ENCODE measurements around the gene DPAGT1.
"Not testable (repeated sequence)": the region's sequence is repeated elsewhere in the genome, so short reads cannot be mapped to it uniquely, and the experiment has no call there.

The DPAGT1 gene

GRCh38 chr11:119067371-119068222, 34.1 kb downstream of the DPAGT1 start, which contains the start of gene VPS11:
Gene VPS11, plus strand, starts transcription at chr11:119067818. Its CDS starts 6 bp downstream, at chr11:119067824.
- Histone ChIP-seq H3K36me3 (ENCODE audit: insufficient read depth, insufficient read length, low read length) (peaks cover 25% of the 10 kb centered on the region), H3K9me3 (ENCODE audit: insufficient read depth, low read length) (no peaks in the 10 kb centered on the region), H3K27me3 (ENCODE audit: insufficient read depth, insufficient read length) (no peaks in the 10 kb centered on the region), H3K4me1 (ENCODE audit: insufficient read depth, insufficient read length) (no peaks in the 10 kb centered on the region), H3K4me3 (ENCODE audit: insufficient read length, low read depth) (peak within 1 kb of the TSS; percentile 86), H3K9ac (ENCODE audit: insufficient read length, low read depth) (peak within 1 kb of the TSS; percentile 83)
- peak; percentile 85 for DNase-seq (ENCODE audit: low read depth, low spot score)
- TF ChIP-seq SUZ12 (IDR thresholded peaks at IDR 0.05; ENCODE audit: extremely low read depth, insufficient read depth, insufficient read length) (no peak), YY1 (IDR thresholded peaks at IDR 0.05; ENCODE audit: insufficient read depth, insufficient read length) (peak; percentile 84)

GRCh38 chr11:119065369-119065768, 36.3 kb downstream of the DPAGT1 start:
- H3K9ac ChIP-seq (ENCODE audit: insufficient read length, low read depth): no peak overlapping the region
- no peak for DNase-seq (ENCODE audit: low read depth, low spot score)

GRCh38 chr11:119062779-119063178, 38.9 kb downstream of the DPAGT1 start:
- Histone ChIP-seq H3K4me3 (ENCODE audit: insufficient read length, low read depth) (no peak overlapping the region), H3K9me3 (ENCODE audit: insufficient read depth, low read length) (no peaks in the 10 kb centered on the region), H3K27me3 (ENCODE audit: insufficient read depth, insufficient read length) (no peaks in the 10 kb centered on the region), H3K4me1 (ENCODE audit: insufficient read depth, insufficient read length) (no peaks in the 10 kb centered on the region), H3K9ac (ENCODE audit: insufficient read length, low read depth) (no peak overlapping the region), H3K36me3 (ENCODE audit: insufficient read depth, insufficient read length, low read length) (no peaks in the 10 kb centered on the region)
- DNase-seq (ENCODE audit: low read depth, low spot score): no peak
- TF ChIP-seq ZNF274 (IDR thresholded peaks at IDR 0.05; ENCODE audit: low read depth, low read length): no peak
- TF ChIP-seq SUZ12 (IDR thresholded peaks at IDR 0.05; ENCODE audit: extremely low read depth, insufficient read depth, insufficient read length): no peak
- TF ChIP-seq YY1 (IDR thresholded peaks at IDR 0.05; ENCODE audit: insufficient read depth, insufficient read length): no peak

More at GRCh38 chr11:119065369-119065768, 36.3 kb downstream of the DPAGT1 start:
- Histone ChIP-seq H3K4me3 (ENCODE audit: insufficient read length, low read depth) (no peak overlapping the region), H3K36me3 (ENCODE audit: insufficient read depth, insufficient read length, low read length) (peaks cover 12% of the 10 kb centered on the region), H3K4me1 (ENCODE audit: insufficient read depth, insufficient read length) (no peaks in the 10 kb centered on the region), H3K9me3 (ENCODE audit: insufficient read depth, low read length) (no peaks in the 10 kb centered on the region), H3K27me3 (ENCODE audit: insufficient read depth, insufficient read length) (no peaks in the 10 kb centered on the region)
- TF ChIP-seq ZNF274 (IDR thresholded peaks at IDR 0.05; ENCODE audit: low read depth, low read length) (no peak), YY1 (IDR thresholded peaks at IDR 0.05; ENCODE audit: insufficient read depth, insufficient read length) (no peak), SUZ12 (IDR thresholded peaks at IDR 0.05; ENCODE audit: extremely low read depth, insufficient read depth, insufficient read length) (no peak)

- Histone ChIP-seq H3K9ac (ENCODE audit: insufficient read length, low read depth) (no peak overlapping the region), H3K4me3 (ENCODE audit: insufficient read length, low read depth) (no peak overlapping the region), H3K4me1 (ENCODE audit: insufficient read depth, insufficient read length) (no peaks in the 10 kb centered on the region), H3K9me3 (ENCODE audit: insufficient read depth, low read length) (no peaks in the 10 kb centered on the region), H3K27me3 (ENCODE audit: insufficient read depth, insufficient read length) (no peaks in the 10 kb centered on the region), H3K36me3 (ENCODE audit: insufficient read depth, insufficient read length, low read length) (no peaks in the 10 kb centered on the region)
- TF ChIP-seq SUZ12 (IDR thresholded peaks at IDR 0.05; ENCODE audit: extremely low read depth, insufficient read depth, insufficient read length) (no peak), YY1 (IDR thresholded peaks at IDR 0.05; ENCODE audit: insufficient read depth, insufficient read length) (no peak), ZNF274 (IDR thresholded peaks at IDR 0.05; ENCODE audit: low read depth, low read length) (no peak)
- DNase-seq (ENCODE audit: low read depth, low spot score): no peak
Observed at GRCh38 chr11:119061256-119061655, 40.4 kb downstream of the DPAGT1 start.

- H3K36me3 ChIP-seq (ENCODE audit: insufficient read depth, insufficient read length, low read length): peaks cover 19% of the 10 kb centered on the region
- not testable (repeated sequence) for H3K27me3 ChIP-seq (ENCODE audit: insufficient read depth, insufficient read length); H3K4me1 ChIP-seq (ENCODE audit: insufficient read depth, insufficient read length); H3K9ac ChIP-seq (ENCODE audit: insufficient read length, low read depth); DNase-seq (ENCODE audit: low read depth, low spot score); H3K4me3 ChIP-seq (ENCODE audit: insufficient read length, low read depth); H3K9me3 ChIP-seq (ENCODE audit: insufficient read depth, low read length)
Observed at GRCh38 chr11:119059128-119059527, 42.5 kb downstream of the DPAGT1 start.

- no peaks in the 10 kb centered on the region for H3K9me3 ChIP-seq (ENCODE audit: insufficient read depth, low read length)
- H3K36me3 ChIP-seq (ENCODE audit: insufficient read depth, insufficient read length, low read length): peaks cover 39% of the 10 kb centered on the region
- H3K4me1 ChIP-seq (ENCODE audit: insufficient read depth, insufficient read length): peaks cover 6% of the 10 kb centered on the region
- no peak for TF ChIP-seq YY1 (IDR thresholded peaks at IDR 0.05; ENCODE audit: insufficient read depth, insufficient read length)
- no peak for TF ChIP-seq ZNF274 (IDR thresholded peaks at IDR 0.05; ENCODE audit: low read depth, low read length)
- peak within 1 kb of the TSS; percentile 83 for H3K4me3 ChIP-seq (ENCODE audit: insufficient read length, low read depth)
- DNase-seq (ENCODE audit: low read depth, low spot score): peak; percentile 95
- peak within 1 kb of the TSS; percentile 83 for H3K9ac ChIP-seq (ENCODE audit: insufficient read length, low read depth)
- no peaks in the 10 kb centered on the region for H3K27me3 ChIP-seq (ENCODE audit: insufficient read depth, insufficient read length)
Observed at GRCh38 chr11:119057000-119057769, 44.5 kb downstream of the DPAGT1 start, which contains the start of gene HYOU1. Gene HYOU1, minus strand, starts transcription at chr11:119057205. Its CDS starts 1,045 bp downstream, at chr11:119056160.

GRCh38 chr11:119056421-119056999, 45.1 kb downstream of the DPAGT1 start:
- TF ChIP-seq SUZ12 (IDR thresholded peaks at IDR 0.05; ENCODE audit: extremely low read depth, insufficient read depth, insufficient read length) (no peak), YY1 (IDR thresholded peaks at IDR 0.05; ENCODE audit: insufficient read depth, insufficient read length) (no peak), ZNF274 (IDR thresholded peaks at IDR 0.05; ENCODE audit: low read depth, low read length) (no peak)
- Histone ChIP-seq H3K36me3 (ENCODE audit: insufficient read depth, insufficient read length, low read length) (peaks cover 45% of the 10 kb centered on the region), H3K9me3 (ENCODE audit: insufficient read depth, low read length) (no peaks in the 10 kb centered on the region), H3K4me3 (ENCODE audit: insufficient read length, low read depth) (peak overlapping the region; percentile 83), H3K27me3 (ENCODE audit: insufficient read depth, insufficient read length) (no peaks in the 10 kb centered on the region), H3K4me1 (ENCODE audit: insufficient read depth, insufficient read length) (peaks cover 6% of the 10 kb centered on the region), H3K9ac (ENCODE audit: insufficient read length, low read depth) (peak overlapping the region; percentile 83)
- no peak for DNase-seq (ENCODE audit: low read depth, low spot score)

Measured in NT2/D1 (cell line).